GM12891 (cell line): ENCODE data around the gene BFSP1.

ENCODE experiments used
- POLR2A ChIP-seq: IDR thresholded peaks from 2 replicates; pipeline ENCODE4 v1.6.1; 2011; ENCODE audit warnings: low read depth, low read length, control low read depth
- POLR2AphosphoS5 ChIP-seq: IDR thresholded peaks from 2 replicates; pipeline ENCODE4 v1.6.1; 2011; ENCODE audit warnings: low read depth, low read length, control low read depth
- TAF1 ChIP-seq: IDR thresholded peaks from 2 replicates; pipeline ENCODE4 v1.6.1; 2011; ENCODE audit warnings: low read depth, low read length, control low read depth

DNA sequence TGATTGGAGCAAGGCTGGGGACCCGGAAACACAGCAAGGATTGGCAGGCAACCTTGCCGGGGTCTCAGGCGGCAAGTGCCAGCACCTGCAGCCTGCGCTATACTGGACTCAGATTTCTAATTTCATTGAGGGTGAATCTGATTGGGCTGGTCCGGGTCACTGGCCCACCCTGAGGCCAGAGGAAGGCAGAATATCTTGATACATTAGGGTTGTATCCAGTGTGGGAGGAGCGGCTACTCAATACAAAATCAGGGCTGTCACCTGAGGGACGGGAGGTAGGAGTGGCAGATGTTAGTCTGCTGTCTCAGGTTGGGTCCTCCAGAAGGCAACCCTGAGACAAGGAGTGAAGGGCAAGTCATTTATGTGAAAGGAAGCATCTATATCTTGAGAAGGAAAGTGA, 40.7 kb downstream of the BFSP1 start:
- TF ChIP-seq POLR2A (no peak), POLR2AphosphoS5 (no peak), TAF1 (no peak)
